ENCODE results near the gene ARPP19.
"Not testable (repeated sequence)": the region's sequence is repeated elsewhere in the genome, so short reads cannot be mapped to it uniquely, and the experiment has no call there.

ARPP19 gene

GRCh38 chr15:52568601-52569585 lies at the start of gene ARPP19:
ARPP19 (minus strand) TSS chr15:52569030; CDS start chr15:52568892, 138 bp downstream.
- peak; percentile 70 for DNase-seq

GRCh38 chr15:52617026-52617425 lies 48.2 kb upstream of the ARPP19 start:
- no peak for DNase-seq

GRCh38 chr15:52615302-52615701 lies 46.5 kb upstream of the ARPP19 start:
- DNase-seq, result no peak

GRCh38 chr15:52609593-52609992 lies 40.8 kb upstream of the ARPP19 start:
- no peak for DNase-seq

- DNase-seq, result no peak
These were observed 15.6 kb upstream of the ARPP19 start for GRCh38 chr15:52584414-52584813.

GRCh38 chr15:52579852-52580251 lies 11.0 kb upstream of the ARPP19 start:
- DNase-seq, result no peak

- no peak for DNase-seq
These were observed 7.9 kb upstream of the ARPP19 start for GRCh38 chr15:52576692-52577091.

- DNase-seq, result not testable (repeated sequence)
These were observed 6.7 kb upstream of the ARPP19 start for GRCh38 chr15:52575573-52575972.

- DNase-seq, result no peak
These were observed 6.2 kb upstream of the ARPP19 start for GRCh38 chr15:52575072-52575471.

- not testable (repeated sequence) for DNase-seq
These were observed 5.8 kb upstream of the ARPP19 start for GRCh38 chr15:52574623-52575022.

- DNase-seq, result peak; percentile 37
These were observed 794 bp downstream of the ARPP19 start for GRCh38 chr15:52567871-52568600.

GRCh38 chr15:52566889-52567288 lies 1.9 kb downstream of the ARPP19 start:
- no peak for DNase-seq

- DNase-seq, result not testable (repeated sequence)
These were observed 3.1 kb downstream of the ARPP19 start for GRCh38 chr15:52565417-52566358.

GRCh38 chr15:52563501-52564060 lies 5.2 kb downstream of the ARPP19 start:
- no peak for DNase-seq

- DNase-seq, result no peak
These were observed 9.3 kb downstream of the ARPP19 start for GRCh38 chr15:52559575-52559974.

- DNase-seq, result no peak
These were observed 9.8 kb downstream of the ARPP19 start for GRCh38 chr15:52559022-52559421.

GRCh38 chr15:52558196-52558595 lies 10.6 kb downstream of the ARPP19 start:
- DNase-seq, result peak; percentile 31

GRCh38 chr15:52557274-52557641 lies 11.6 kb downstream of the ARPP19 start:
- no peak for DNase-seq

- no peak for DNase-seq
These were observed 12.1 kb downstream of the ARPP19 start for GRCh38 chr15:52556524-52557273.

- DNase-seq, result no peak
These were observed 16.5 kb downstream of the ARPP19 start for GRCh38 chr15:52552303-52552702.

- DNase-seq, result no peak
These were observed 17.1 kb downstream of the ARPP19 start for GRCh38 chr15:52551762-52552161.

GRCh38 chr15:52551186-52551585 lies 17.6 kb downstream of the ARPP19 start:
- DNase-seq, result not testable (repeated sequence)
